Endodermal cell (in vitro differentiated cells): Measurements from ENCODE around the gene TMEM101. TPM values are rescaled to one million over a fixed set of nuclear protein-coding genes. Genes with fewer than 3 reads are reported as not detected.

ENCODE experiments used
- DNase-seq: peaks from one replicate; pipeline ENCODE4 v3.0.0-alpha.2; 2017
- H3K27ac ChIP-seq: 2 replicates; pipeline ENCODE4 v1.5.1; 2013; ENCODE audit warnings: mild to moderate bottlenecking, low read depth, low read length, moderate library complexity
- H3K27me3 ChIP-seq: 2 replicates; pipeline ENCODE4 v1.6.1; 2013; ENCODE audit warnings: mild to moderate bottlenecking, low read length, moderate library complexity; ENCODE audit not compliant: insufficient read depth, control insufficient read depth, poor library complexity, severe bottlenecking
- H3K36me3 ChIP-seq: 2 replicates; pipeline ENCODE4 v1.7.0; 2013; ENCODE audit warnings: mild to moderate bottlenecking, low read length, moderate library complexity; ENCODE audit not compliant: control insufficient read depth, insufficient read depth
- H3K4me1 ChIP-seq: one replicate; pipeline ENCODE4 v1.7.0; 2013; ENCODE audit warnings: low read length; ENCODE audit not compliant: control insufficient read depth, insufficient read depth
- H3K4me3 ChIP-seq: 2 replicates; pipeline ENCODE4 v1.5.1; 2013; ENCODE audit warnings: mild to moderate bottlenecking, low read length, moderate library complexity
- H3K9ac ChIP-seq: 2 replicates; pipeline ENCODE4 v1.6.1; 2013; ENCODE audit warnings: mild to moderate bottlenecking, low read length, moderate library complexity; ENCODE audit not compliant: poor library complexity, severe bottlenecking; ENCODE audit errors: extremely low read depth
- H3K9me3 ChIP-seq: 2 replicates; pipeline ENCODE4 v1.6.1; 2013; ENCODE audit warnings: mild to moderate bottlenecking, low read length, moderate library complexity; ENCODE audit not compliant: control insufficient read depth
- H3K27ac Mint-ChIP-seq: 2 replicates; pipeline ENCODE4 v1.8.0; 2020; ENCODE audit warnings: mixed read lengths
- H3K27me3 Mint-ChIP-seq: 2 replicates; pipeline ENCODE4 v1.8.0; 2021; ENCODE audit warnings: mild to moderate bottlenecking, mixed read lengths; ENCODE audit not compliant: insufficient read depth
- H3K36me3 Mint-ChIP-seq: 2 replicates; pipeline ENCODE4 v1.8.0; 2020; ENCODE audit warnings: low read depth, mixed read lengths
- H3K4me1 Mint-ChIP-seq: 2 replicates; pipeline ENCODE4 v1.8.0; 2020; ENCODE audit warnings: mixed read lengths
- H3K4me3 Mint-ChIP-seq: 2 replicates; pipeline ENCODE4 v1.8.0; 2020; ENCODE audit warnings: mild to moderate bottlenecking, moderate library complexity, mixed read lengths
- H3K9me3 Mint-ChIP-seq: 2 replicates; pipeline ENCODE4 v1.8.0; 2020; ENCODE audit warnings: mild to moderate bottlenecking, mixed read lengths
- WGBS, 2 experiments: methylation state at CpG; one replicate each; pipeline versions ENCODE4 v1.1.5 to v1.1.7; 2013; ENCODE audit warnings: missing lambda C conversion rate in 2 of 2, mixed read lengths in 1 of 2; ENCODE audit not compliant: insufficient coverage in 1 of 2, insufficient read length in 1 of 2; 5-methylcytosine and 5-hydroxymethylcytosine counted together
- total RNA-seq, 2 donors: library from RNA; stranded (reverse); fragmentation: NEBNext Ultra II Directional in 1 of 2; extraction: Animal tissue kit (Norgen Biotek cat#: 25700) in 1 of 2; gene quantifications; 2 replicates in 1 of 2; 3 replicates in 1 of 2; pipeline ENCODE4 v1.2.1, GENCODE V29; 2021
- TF ChIP-seq, protein P1 (sequence below): fragments of 200-600 bp; sonication (generic); conservative IDR thresholded peaks from 2 replicates; pipeline ENCODE4 v1.5.0; 2021; ENCODE audit warnings: antibody characterized with exemption, mild to moderate bottlenecking

The TMEM101 gene
- total RNA-seq, 2 donors from 2014 or later = 27.2 to 27.7 TPM

DNA sequence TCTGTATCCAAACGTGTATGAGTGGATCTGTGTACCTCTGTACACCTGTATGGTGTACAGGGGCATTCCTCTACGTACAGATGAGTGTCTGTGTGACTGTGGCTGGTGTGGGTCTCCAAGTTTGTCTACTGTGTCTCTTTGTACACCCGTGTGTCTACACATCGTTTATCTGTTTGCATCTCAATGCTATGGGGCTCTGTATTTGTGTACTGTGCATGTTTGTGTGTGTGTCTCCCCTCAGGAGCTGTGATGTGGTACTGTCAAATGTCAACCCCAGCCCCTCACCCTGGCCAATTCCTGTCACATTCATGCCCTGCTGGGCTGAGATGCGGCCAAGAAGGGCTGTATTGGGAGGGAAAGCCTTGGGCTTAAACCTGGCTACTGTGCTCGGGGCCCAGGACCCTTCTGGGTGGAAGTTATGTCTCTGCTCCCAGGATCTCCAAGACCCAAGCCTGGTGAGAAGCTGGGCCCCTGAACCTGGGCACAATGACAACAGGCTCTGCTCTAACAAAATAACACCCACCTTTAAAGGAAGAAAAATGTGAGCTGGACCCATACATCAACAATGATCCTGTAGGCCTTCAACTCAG is 13.8 kb downstream of the TMEM101 start:
- H3K4me1 Mint-ChIP-seq = peaks cover under 1% of the 10 kb centered on the region
- 88 to 93% methylated on average over 4 to 6 of the region's 6 CpGs for WGBS, 2 experiments
- H3K9me3 ChIP-seq = no peaks in the 10 kb centered on the region

DNA sequence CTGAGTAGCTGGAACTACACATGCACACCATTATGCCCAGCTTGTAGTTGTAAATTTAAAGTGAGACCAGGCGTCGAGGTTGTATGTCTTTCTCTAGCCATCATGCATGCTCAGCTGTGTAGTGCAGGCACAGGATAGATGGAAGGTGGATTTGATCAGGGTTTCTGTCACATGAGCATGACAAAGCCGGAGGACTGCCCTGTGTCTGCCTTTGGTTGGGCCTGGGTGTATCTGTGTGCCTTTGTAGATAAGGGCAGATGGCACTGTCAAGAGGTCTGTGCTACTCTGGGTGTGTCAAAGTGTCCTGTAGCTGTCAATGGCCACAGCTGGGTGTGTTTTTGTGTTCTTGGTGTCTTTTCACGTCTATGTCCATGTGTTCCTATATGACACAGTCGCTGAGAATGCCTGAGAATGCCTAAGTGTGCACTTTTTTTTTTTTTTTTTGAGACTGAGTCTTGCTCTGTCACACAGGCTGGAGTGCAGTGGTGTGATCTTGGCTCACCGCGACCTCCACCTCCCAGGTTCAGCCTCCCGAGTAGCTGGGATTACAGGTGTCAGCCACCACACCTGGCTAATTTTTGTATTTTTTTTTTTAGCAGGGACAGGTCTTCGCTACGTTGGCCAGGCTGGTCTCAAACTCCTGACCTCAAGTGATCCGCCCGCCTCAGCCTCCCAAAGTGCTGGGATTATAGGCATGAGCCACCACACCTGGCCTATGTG is 14.5 kb downstream of the TMEM101 start:
- no peak overlapping the region for H3K27ac Mint-ChIP-seq
- whole genome bisulfite sequencing, 2 experiments = 93 to 94% methylated on average over 8 to 12 of the region's 12 CpGs
- Histone ChIP-seq H3K27ac (no peak overlapping the region), H3K36me3 (no peaks in the 10 kb centered on the region), H3K4me3 (no peak overlapping the region), H3K27me3 (peaks cover 33% of the 10 kb centered on the region), H3K9me3 (no peaks in the 10 kb centered on the region), H3K4me1 (no peaks in the 10 kb centered on the region), H3K9ac (no peak overlapping the region)
- no peak overlapping the region for H3K4me3 Mint-ChIP-seq
- no peaks in the 10 kb centered on the region for H3K36me3 Mint-ChIP-seq
- TF ChIP-seq, protein P1, sequence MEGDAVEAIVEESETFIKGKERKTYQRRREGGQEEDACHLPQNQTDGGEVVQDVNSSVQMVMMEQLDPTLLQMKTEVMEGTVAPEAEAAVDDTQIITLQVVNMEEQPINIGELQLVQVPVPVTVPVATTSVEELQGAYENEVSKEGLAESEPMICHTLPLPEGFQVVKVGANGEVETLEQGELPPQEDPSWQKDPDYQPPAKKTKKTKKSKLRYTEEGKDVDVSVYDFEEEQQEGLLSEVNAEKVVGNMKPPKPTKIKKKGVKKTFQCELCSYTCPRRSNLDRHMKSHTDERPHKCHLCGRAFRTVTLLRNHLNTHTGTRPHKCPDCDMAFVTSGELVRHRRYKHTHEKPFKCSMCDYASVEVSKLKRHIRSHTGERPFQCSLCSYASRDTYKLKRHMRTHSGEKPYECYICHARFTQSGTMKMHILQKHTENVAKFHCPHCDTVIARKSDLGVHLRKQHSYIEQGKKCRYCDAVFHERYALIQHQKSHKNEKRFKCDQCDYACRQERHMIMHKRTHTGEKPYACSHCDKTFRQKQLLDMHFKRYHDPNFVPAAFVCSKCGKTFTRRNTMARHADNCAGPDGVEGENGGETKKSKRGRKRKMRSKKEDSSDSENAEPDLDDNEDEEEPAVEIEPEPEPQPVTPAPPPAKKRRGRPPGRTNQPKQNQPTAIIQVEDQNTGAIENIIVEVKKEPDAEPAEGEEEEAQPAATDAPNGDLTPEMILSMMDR = no peak
- H3K4me1 Mint-ChIP-seq = no peaks in the 10 kb centered on the region
- H3K27me3 Mint-ChIP-seq = peaks cover 47% of the 10 kb centered on the region
- DNase-seq = no peak
- no peaks in the 10 kb centered on the region for H3K9me3 Mint-ChIP-seq

More for the DNA sequence above, 13.8 kb downstream of the TMEM101 start:
- H3K9me3 Mint-ChIP-seq = no peaks in the 10 kb centered on the region
- Histone ChIP-seq H3K27me3 (peaks cover 40% of the 10 kb centered on the region), H3K9ac (no peak overlapping the region), H3K36me3 (no peaks in the 10 kb centered on the region), H3K27ac (no peak overlapping the region), H3K4me1 (no peaks in the 10 kb centered on the region), H3K4me3 (no peak overlapping the region)
- no peak for DNase-seq
- no peaks in the 10 kb centered on the region for H3K36me3 Mint-ChIP-seq
- no peak overlapping the region for H3K27ac Mint-ChIP-seq
- H3K27me3 Mint-ChIP-seq = peaks cover 53% of the 10 kb centered on the region
- H3K4me3 Mint-ChIP-seq = no peak overlapping the region
- TF ChIP-seq, protein P1 = no peak

DNA sequence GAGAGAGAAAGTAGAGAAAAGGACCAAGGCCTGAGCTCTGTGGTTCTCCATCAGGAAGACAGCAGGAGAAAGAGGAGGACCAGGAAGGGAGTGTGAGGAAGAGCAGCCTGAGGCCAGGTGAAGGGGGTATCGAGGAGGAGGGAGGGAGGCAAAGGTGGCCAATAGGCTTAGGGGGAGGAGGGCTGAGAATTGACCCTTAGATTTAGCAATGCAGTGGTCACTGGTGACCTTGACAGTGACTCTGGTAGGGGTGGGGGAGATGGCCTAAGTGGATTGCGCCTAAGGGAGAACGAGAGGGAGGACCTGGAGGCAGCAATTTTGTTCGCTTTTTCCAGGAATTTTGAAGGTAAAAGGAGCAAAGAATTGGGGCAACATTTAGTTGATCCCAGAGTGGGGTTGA is 15.7 kb downstream of the TMEM101 start:
- no peak overlapping the region for H3K27ac Mint-ChIP-seq
- Histone ChIP-seq H3K4me1 (no peaks in the 10 kb centered on the region), H3K36me3 (no peaks in the 10 kb centered on the region), H3K9me3 (no peaks in the 10 kb centered on the region), H3K9ac (no peak overlapping the region), H3K4me3 (no peak overlapping the region), H3K27me3 (peaks cover 26% of the 10 kb centered on the region), H3K27ac (no peak overlapping the region)
- DNase-seq = no peak
- 80 to 94% methylated on average over 3 to 4 of the region's 4 CpGs for WGBS, 2 experiments
- H3K9me3 Mint-ChIP-seq = no peaks in the 10 kb centered on the region
- no peaks in the 10 kb centered on the region for H3K36me3 Mint-ChIP-seq
- H3K4me1 Mint-ChIP-seq = peaks cover 4% of the 10 kb centered on the region
- TF ChIP-seq, protein P1 = no peak
- H3K27me3 Mint-ChIP-seq = peaks cover 43% of the 10 kb centered on the region
- no peak overlapping the region for H3K4me3 Mint-ChIP-seq
